Measurements from ENCODE around the gene RSBN1L. TPM values are rescaled to one million over a fixed set of nuclear protein-coding genes. Genes with fewer than 3 reads are reported as not detected.

The RSBN1L gene
- total RNA-seq, 1 donor from 2014 or later = 12.8 TPM

- Histone ChIP-seq H3K4me3 (peak overlapping the region; percentile 75), H3K36me3 (peaks cover 0 to 4% of the 10 kb centered on the region in 2 donors), H3K27me3 (no peaks in the 10 kb centered on the region), H3K27ac (peak overlapping the region in 1 of 2 donors; percentile 71), H3K9me3 (no peaks in the 10 kb centered on the region), H3K4me1 (peaks cover 4 to 8% of the 10 kb centered on the region in 2 donors)
- TF ChIP-seq CTCF (IDR thresholded peaks at IDR 0.05) = no peak
- intact Hi-C loops (cut with DNase I) = loop anchor here (5.0 kb wide), 2 partner anchors 220 to 1655 kb away; partner anchors contain the start of gene MAGI2
- DNase-seq (ENCODE audit: low spot score in 2 of 2) = no peak
These were observed 100.7 kb downstream of the RSBN1L start for GRCh38 chr7:77796960-77797359.

GRCh38 chr7:77797734-77798393 is 101.6 kb downstream of the RSBN1L start:
- peak overlapping the region; percentile 71 to 77 for H3K27ac ChIP-seq
- peaks cover 0 to 4% of the 10 kb centered on the region in 2 donors for H3K36me3 ChIP-seq
- no peaks in the 10 kb centered on the region for H3K27me3 ChIP-seq
- no peak for TF ChIP-seq CTCF (IDR thresholded peaks at IDR 0.05)
- no peaks in the 10 kb centered on the region for H3K9me3 ChIP-seq
- peaks cover 4 to 8% of the 10 kb centered on the region in 2 donors for H3K4me1 ChIP-seq
- peak overlapping the region; percentile 75 for H3K4me3 ChIP-seq
- intact Hi-C loops (cut with DNase I) = loop anchor here (1.0 to 5.0 kb wide), 5 partner anchors 102 to 1654 kb away; partner anchors contain the start of genes MAGI2, PTPN12 and RSBN1L
- DNase-seq (ENCODE audit: low spot score in 2 of 2) = no peak

- H3K9me3 ChIP-seq = no peaks in the 10 kb centered on the region
- intact Hi-C loops (cut with DNase I) = loop anchor here (1.0 to 5.0 kb wide), 5 partner anchors 102 to 1654 kb away; partner anchors contain the start of genes MAGI2, PTPN12 and RSBN1L
- H3K27ac ChIP-seq = peak within 1 kb of the TSS; percentile 91 to 97
- peaks cover 4 to 8% of the 10 kb centered on the region in 2 donors for H3K4me1 ChIP-seq
- H3K27me3 ChIP-seq = no peaks in the 10 kb centered on the region
- H3K36me3 ChIP-seq = peaks cover 0 to 4% of the 10 kb centered on the region in 2 donors
- H3K4me3 ChIP-seq = peak within 1 kb of the TSS; percentile 88 to 90
- DNase-seq (ENCODE audit: low spot score in 2 of 2) = peak; percentile 97 to 99
- TF ChIP-seq CTCF (IDR thresholded peaks at IDR 0.05) = peak; percentile 39 to 54 (median 48)
These were observed 102.3 kb downstream of the RSBN1L start, which contains the start of the genes PHTF2 and TMEM60 for GRCh38 chr7:77798394-77799077. Gene PHTF2 (plus strand): TSS chr7:77798773. Gene TMEM60 (minus strand): TSS chr7:77798434. CDS start chr7:77794373, 4,061 bp downstream.

GRCh38 chr7:77799078-77799964 is 103.1 kb downstream of the RSBN1L start:
- DNase-seq (ENCODE audit: low spot score in 2 of 2) = peak in 1 of 2 donors; percentile 71
- Histone ChIP-seq H3K4me3 (peak overlapping the region; percentile 88 to 90), H3K27me3 (no peaks in the 10 kb centered on the region), H3K9me3 (no peaks in the 10 kb centered on the region), H3K36me3 (no peaks in the 10 kb centered on the region), H3K4me1 (peaks cover 4 to 8% of the 10 kb centered on the region in 2 donors), H3K27ac (peak overlapping the region; percentile 91 to 97)
- peak in 1 of 3 experiments; percentile 2 for TF ChIP-seq CTCF (IDR thresholded peaks at IDR 0.05)
- intact Hi-C loops (cut with DNase I) = loop anchor here (2.0 to 5.0 kb wide), 4 partner anchors 115 to 1653 kb away; partner anchors contain the start of genes MAGI2 and PTPN12

GRCh38 chr7:77800158-77800557 is 103.9 kb downstream of the RSBN1L start:
- no peaks in the 10 kb centered on the region for H3K27me3 ChIP-seq
- TF ChIP-seq CTCF (IDR thresholded peaks at IDR 0.05) = no peak
- no peaks in the 10 kb centered on the region for H3K36me3 ChIP-seq
- intact Hi-C loops (cut with DNase I) = no loop called here
- H3K9me3 ChIP-seq = no peaks in the 10 kb centered on the region
- H3K27ac ChIP-seq = peak overlapping the region; percentile 91 to 97
- peak overlapping the region; percentile 88 to 90 for H3K4me3 ChIP-seq
- DNase-seq (ENCODE audit: low spot score in 2 of 2) = no peak
- H3K4me1 ChIP-seq = peaks cover 4 to 8% of the 10 kb centered on the region in 2 donors

All from ascending aorta (tissue), 2 donors.